H54 (cell line): Measurements from ENCODE around the gene MINK1.
A peak's percentile ranks its signal among the peaks of the same experiment; 100 is the strongest.
"Not testable (repeated sequence)": the region's sequence is repeated elsewhere in the genome, so short reads cannot be mapped to it uniquely, and the experiment has no call there.

ENCODE experiments used
- DNase-seq: peaks from one replicate; pipeline ENCODE4 v3.0.0; 2011; ENCODE audit warnings: low spot score, mixed read lengths; ENCODE audit not compliant: insufficient read length
- FAIRE-seq: peaks from 3 replicates; lab custom pipeline; 2011; peaks lifted over from hg19 to GRCh38; lab: Jason Lieb, UNC
- POLR2A ChIP-seq: IDR thresholded peaks from 2 replicates; pipeline ENCODE4 v1.6.1; 2011; ENCODE audit warnings: low read depth, mild to moderate bottlenecking, low read length

Gene MINK1

GRCh38 chr17:4846635-4847390 lies 13.7 kb downstream of the MINK1 start:
- DNase-seq (no peak), FAIRE-seq (no peak)
- no peak for TF ChIP-seq POLR2A

GRCh38 chr17:4849011-4849536 lies 15.9 kb downstream of the MINK1 start:
- no peak for FAIRE-seq
- DNase-seq: no peak
- no peak for TF ChIP-seq POLR2A

GRCh38 chr17:4850246-4850645 lies 17.1 kb downstream of the MINK1 start:
- FAIRE-seq (no peak), DNase-seq (no peak)
- no peak for TF ChIP-seq POLR2A

- no peak for TF ChIP-seq POLR2A
- FAIRE-seq: no peak
- DNase-seq: no peak
These were observed 17.9 kb downstream of the MINK1 start for GRCh38 chr17:4851084-4851483.

- DNase-seq (no peak), FAIRE-seq (no peak)
- no peak for TF ChIP-seq POLR2A
These were observed 19.5 kb downstream of the MINK1 start for GRCh38 chr17:4852567-4853207.

- DNase-seq (no peak), FAIRE-seq (no peak)
- no peak for TF ChIP-seq POLR2A
These were observed 20.1 kb downstream of the MINK1 start for GRCh38 chr17:4853208-4853671.

GRCh38 chr17:4854111-4854681 lies 21.1 kb downstream of the MINK1 start:
- TF ChIP-seq POLR2A: no peak
- no peak for FAIRE-seq
- DNase-seq: no peak

GRCh38 chr17:4856271-4856936 lies 23.3 kb downstream of the MINK1 start:
- no peak for TF ChIP-seq POLR2A
- DNase-seq: no peak
- no peak for FAIRE-seq

- FAIRE-seq (no peak), DNase-seq (no peak)
- no peak for TF ChIP-seq POLR2A
These were observed 23.8 kb downstream of the MINK1 start for GRCh38 chr17:4856937-4857314.

GRCh38 chr17:4857347-4857746 lies 24.2 kb downstream of the MINK1 start:
- FAIRE-seq, DNase-seq: not testable (repeated sequence)

GRCh38 chr17:4858068-4858881 lies 25.1 kb downstream of the MINK1 start:
- FAIRE-seq (no peak), DNase-seq (no peak)
- TF ChIP-seq POLR2A: no peak

- FAIRE-seq: peak; percentile 30
- no peak for TF ChIP-seq POLR2A
- peak; percentile 80 for DNase-seq
These were observed 25.7 kb downstream of the MINK1 start for GRCh38 chr17:4858882-4859260.

GRCh38 chr17:4859816-4860625 lies 26.9 kb downstream of the MINK1 start:
- TF ChIP-seq POLR2A: no peak
- no peak for FAIRE-seq
- DNase-seq: no peak
